Left lung (tissue), 10 donors: ENCODE measurements around the gene SGSH. TPM values are rescaled to one million over a fixed set of nuclear protein-coding genes. Genes with fewer than 3 reads are reported as not detected.
A peak's percentile ranks its signal among the peaks of the same experiment; 100 is the strongest.

Source experiments
- ATAC-seq: fragments of 200-7000 bp; cut with Tn5 transposase; one replicate; pipeline ENCODE4 v1.9.1; 2020; ENCODE audit warnings: moderate library complexity
- DNase-seq, 4 donors: peaks; one replicate each; pipeline ENCODE4 v3.0.0-alpha.2; 2013 to 2020
- H3K27ac ChIP-seq, 2 donors: fragments of 200-600 bp; sonication (generic) in 1 of 2; one replicate each; pipeline versions ENCODE4 v1.5.0 to v1.8.0; 2020 to 2021
- H3K27me3 ChIP-seq, 2 donors: fragments of 200-600 bp; sonication (generic) in 1 of 2; one replicate each; pipeline versions ENCODE4 v1.5.0 to v1.8.0; 2020 to 2021
- H3K36me3 ChIP-seq, 2 donors: fragments of 200-600 bp; sonication (generic) in 1 of 2; one replicate each; pipeline versions ENCODE4 v1.5.0 to v1.8.0; 2020 to 2021
- H3K4me1 ChIP-seq, 2 donors: fragments of 200-600 bp; one replicate each; pipeline ENCODE4 v1.8.0; 2021
- H3K4me3 ChIP-seq, 2 donors: fragments of 200-600 bp; sonication (generic) in 1 of 2; one replicate each; pipeline versions ENCODE4 v1.5.0 to v1.8.0; 2020 to 2021; ENCODE audit warnings: mild to moderate bottlenecking in 1 of 2
- H3K9me3 ChIP-seq, 2 donors: fragments of 200-600 bp; sonication (generic) in 1 of 2; one replicate each; pipeline versions ENCODE4 v1.5.0 to v1.8.0; 2020 to 2021
- intact Hi-C, 2 donors: fragments of 100-400 bp; cut with DNase I; formaldehyde crosslinking; loops; one replicate each; pipeline versions ENCODE4 v1.11.2 to v1.14.2; 2022
- polyA plus RNA-seq, 6 donors: library from polyadenylated mRNA; unstranded; fragments of 120-200 nt; gene quantifications; one replicate each; pipeline ENCODE4 v1.2.1, GENCODE V29; 2013; ENCODE audit not compliant: insufficient read length in 6 of 6
- total RNA-seq, 2 donors: library from RNA; stranded (reverse); fragmentation: NEBNext Ultra II Directional; extraction: Animal tissue kit (Norgen Biotek cat#: 25700); gene quantifications; one replicate each; pipeline ENCODE4 v1.2.1, GENCODE V29; 2021
- TF ChIP-seq, protein P1 (sequence below), 2 donors: fragments of 200-600 bp; sonication (generic) in 1 of 2; IDR thresholded peaks; one replicate each; pipeline versions ENCODE4 v1.5.0 to v1.8.0; 2021; ENCODE audit warnings: antibody characterized with exemption in 2 of 2
- donor health status: DM: no; HTN: yes; CAD: no.
- donor health status: DM: no; HTN: no; CAD: no.

Gene SGSH
- total and polyA plus RNA-seq, 8 donors, result 40.8 to 83.8 (median 47.1) TPM

DNA sequence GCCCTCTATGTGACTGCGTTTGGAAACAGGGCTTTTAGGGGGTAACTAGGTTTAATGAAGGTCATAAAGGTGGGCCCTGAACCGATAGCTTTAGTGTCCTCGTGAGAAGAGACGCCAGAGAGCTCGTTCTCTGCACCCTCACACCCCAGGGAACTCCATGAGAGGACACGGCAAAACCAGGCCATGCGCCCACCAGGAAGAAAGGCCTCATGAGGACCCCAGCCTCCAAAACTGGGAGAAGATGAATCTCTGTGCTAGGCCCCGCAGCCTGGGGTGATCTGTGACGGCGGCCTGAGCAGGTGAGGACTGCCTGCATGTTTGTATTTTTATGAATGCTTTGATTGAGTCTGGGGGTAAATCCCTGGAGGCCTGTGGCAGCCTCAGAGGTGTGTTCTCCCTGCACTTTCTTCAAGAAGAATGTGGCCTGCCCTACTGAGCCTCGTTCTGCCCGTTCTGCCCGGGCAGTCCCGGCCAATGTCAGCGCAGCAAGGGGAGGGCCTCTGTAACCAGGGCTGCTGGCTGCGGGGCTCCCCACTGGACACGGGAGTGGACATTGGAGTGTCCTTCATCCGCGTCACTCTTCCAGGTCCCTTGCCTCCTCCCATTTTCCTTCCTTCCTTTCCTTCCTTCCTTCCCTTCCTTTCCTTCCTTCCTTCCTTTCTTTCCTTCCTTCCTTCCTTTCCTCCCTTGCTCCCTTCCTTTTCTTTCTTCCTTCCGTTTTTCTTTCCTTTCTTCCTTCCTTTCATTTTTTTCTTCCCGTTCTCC lies 33.7 kb upstream of the SGSH start:
- ATAC-seq, result peak; percentile 12

DNA sequence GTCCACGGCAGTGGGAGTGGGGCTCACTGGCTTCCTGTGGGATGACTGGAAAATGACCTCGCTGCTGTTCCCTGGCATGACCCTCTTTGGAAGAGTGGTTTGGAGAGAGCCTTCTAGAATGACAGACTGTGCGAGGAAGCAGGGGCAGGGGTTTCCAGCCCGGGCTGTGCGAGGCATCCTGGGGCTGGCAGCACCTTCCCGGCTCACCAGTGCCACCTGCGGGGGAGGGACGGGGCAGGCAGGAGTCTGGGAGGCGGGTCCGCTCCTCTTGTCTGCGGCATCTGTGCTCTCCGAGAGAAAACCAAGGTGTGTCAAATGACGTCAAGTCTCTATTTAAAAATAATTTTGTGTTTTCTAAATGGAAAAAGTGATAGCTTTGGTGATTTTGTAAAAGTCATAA lies 32.7 kb upstream of the SGSH start:
- peak; percentile 82 for ATAC-seq
- TF ChIP-seq, protein P1, sequence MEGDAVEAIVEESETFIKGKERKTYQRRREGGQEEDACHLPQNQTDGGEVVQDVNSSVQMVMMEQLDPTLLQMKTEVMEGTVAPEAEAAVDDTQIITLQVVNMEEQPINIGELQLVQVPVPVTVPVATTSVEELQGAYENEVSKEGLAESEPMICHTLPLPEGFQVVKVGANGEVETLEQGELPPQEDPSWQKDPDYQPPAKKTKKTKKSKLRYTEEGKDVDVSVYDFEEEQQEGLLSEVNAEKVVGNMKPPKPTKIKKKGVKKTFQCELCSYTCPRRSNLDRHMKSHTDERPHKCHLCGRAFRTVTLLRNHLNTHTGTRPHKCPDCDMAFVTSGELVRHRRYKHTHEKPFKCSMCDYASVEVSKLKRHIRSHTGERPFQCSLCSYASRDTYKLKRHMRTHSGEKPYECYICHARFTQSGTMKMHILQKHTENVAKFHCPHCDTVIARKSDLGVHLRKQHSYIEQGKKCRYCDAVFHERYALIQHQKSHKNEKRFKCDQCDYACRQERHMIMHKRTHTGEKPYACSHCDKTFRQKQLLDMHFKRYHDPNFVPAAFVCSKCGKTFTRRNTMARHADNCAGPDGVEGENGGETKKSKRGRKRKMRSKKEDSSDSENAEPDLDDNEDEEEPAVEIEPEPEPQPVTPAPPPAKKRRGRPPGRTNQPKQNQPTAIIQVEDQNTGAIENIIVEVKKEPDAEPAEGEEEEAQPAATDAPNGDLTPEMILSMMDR (IDR thresholded peaks at IDR 0.05), result peak; percentile 27 to 70
- intact Hi-C loops, result no loop called here
- Histone ChIP-seq H3K27ac (peak overlapping the region in 1 of 2 donors; percentile 92), H3K9me3 (no peaks in the 10 kb centered on the region), H3K4me3 (no peak overlapping the region), H3K36me3 (peaks cover 0 to 12% of the 10 kb centered on the region in 2 donors), H3K4me1 (peaks cover 5 to 43% of the 10 kb centered on the region in 2 donors), H3K27me3 (no peaks in the 10 kb centered on the region)
- peak in 3 of 4 donors; percentile 45 to 95 (median 79) for DNase-seq

More for the DNA sequence above, 33.7 kb upstream of the SGSH start:
- Histone ChIP-seq H3K27me3 (no peaks in the 10 kb centered on the region), H3K36me3 (peaks cover 0 to 9% of the 10 kb centered on the region in 2 donors), H3K4me1 (peaks cover 5 to 44% of the 10 kb centered on the region in 2 donors), H3K4me3 (no peak overlapping the region), H3K27ac (peak overlapping the region; percentile 75 to 92), H3K9me3 (no peaks in the 10 kb centered on the region)
- intact Hi-C loops, result no loop called here
- peak in 1 of 4 donors; percentile 75 for DNase-seq
- TF ChIP-seq, protein P1 (IDR thresholded peaks at IDR 0.05), result no peak

DNA sequence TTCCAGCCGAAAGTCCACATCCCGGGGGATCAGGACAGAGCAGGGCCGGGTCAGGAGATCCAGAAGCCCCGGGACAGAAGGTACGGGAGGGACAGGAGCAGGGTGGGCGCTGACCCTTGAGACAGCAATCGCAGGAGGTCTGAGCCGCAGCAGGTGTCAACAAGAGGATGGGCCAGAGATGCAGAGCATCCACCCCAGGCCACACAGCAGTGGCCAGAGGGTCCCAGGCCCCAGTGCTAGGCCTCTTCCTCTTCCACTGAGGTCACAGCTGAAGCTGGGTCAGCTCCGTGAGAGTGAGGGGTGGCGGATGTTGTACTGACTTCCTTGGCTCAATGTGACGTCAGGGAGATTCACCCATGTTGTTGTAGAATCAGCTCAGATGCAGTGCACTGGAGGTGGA lies 31.8 kb upstream of the SGSH start:
- H3K27ac ChIP-seq, result no peak overlapping the region
- intact Hi-C loops, result no loop called here
- peak in 1 of 4 donors; percentile 49 for DNase-seq
- no peaks in the 10 kb centered on the region for H3K27me3 ChIP-seq
- peaks cover 0 to 18% of the 10 kb centered on the region in 2 donors for H3K36me3 ChIP-seq
- TF ChIP-seq, protein P1 (IDR thresholded peaks at IDR 0.05), result no peak
- no peaks in the 10 kb centered on the region for H3K9me3 ChIP-seq
- ATAC-seq, result no peak
- H3K4me1 ChIP-seq, result peaks cover 5 to 39% of the 10 kb centered on the region in 2 donors
- no peak overlapping the region for H3K4me3 ChIP-seq

DNA sequence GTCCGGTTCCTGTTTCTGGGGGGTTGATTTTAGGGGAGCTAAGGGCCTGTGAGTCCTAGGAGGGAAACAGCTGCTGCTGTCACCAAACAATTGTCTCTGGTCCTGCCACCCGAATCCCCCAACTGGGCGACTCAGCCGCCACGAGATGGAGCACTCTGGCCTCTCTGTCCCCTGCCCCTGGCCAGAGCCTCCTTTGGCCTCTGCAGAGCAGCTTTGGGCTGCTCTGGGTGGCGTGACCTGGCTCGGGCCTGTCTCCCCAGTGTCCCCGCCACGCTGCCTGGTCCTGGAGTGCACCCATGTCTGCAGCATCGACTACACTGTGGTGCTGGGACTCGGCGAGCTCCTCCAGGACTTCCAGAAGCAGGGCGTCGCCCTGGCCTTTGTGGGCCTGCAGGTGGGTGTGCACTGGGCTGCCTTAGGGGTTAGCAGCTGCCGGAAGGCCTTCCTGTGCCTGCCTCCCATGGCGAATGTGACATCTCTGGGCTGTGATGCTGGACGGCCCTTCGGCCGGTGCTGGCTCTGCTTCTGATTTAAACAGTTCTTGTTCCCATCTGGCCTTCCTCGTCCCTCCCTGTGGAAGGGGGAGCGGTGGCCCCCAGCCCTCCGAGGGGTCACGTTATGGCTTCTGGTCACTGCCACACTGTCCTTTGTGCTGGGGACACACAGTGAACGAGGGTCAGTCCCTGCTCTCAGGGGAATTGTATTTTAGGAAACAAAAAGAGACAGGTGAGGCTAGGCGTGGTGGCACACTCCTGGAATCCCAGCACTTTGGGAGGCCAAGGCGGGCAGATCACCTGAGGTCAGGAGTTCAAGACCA lies 29.0 kb upstream of the SGSH start:
- H3K27ac ChIP-seq, result no peak overlapping the region
- H3K27me3 ChIP-seq, result no peaks in the 10 kb centered on the region
- ATAC-seq, result no peak
- H3K9me3 ChIP-seq, result no peaks in the 10 kb centered on the region
- TF ChIP-seq, protein P1 (IDR thresholded peaks at IDR 0.05), result no peak
- no peak overlapping the region for H3K4me3 ChIP-seq
- peaks cover 0 to 14% of the 10 kb centered on the region in 2 donors for H3K4me1 ChIP-seq
- intact Hi-C loops, result no loop called here
- DNase-seq, result peak in 1 of 4 donors; percentile 72
- H3K36me3 ChIP-seq, result peaks cover 0 to 37% of the 10 kb centered on the region in 2 donors
